ENCODE measurements around the gene SLC10A3. TPM values are rescaled to one million over a fixed set of nuclear protein-coding genes. Genes with fewer than 3 reads are reported as not detected.

Gene SLC10A3
- total and polyA plus RNA-seq, 2 of the 13 experiments (the other 11 are each of a cell fraction or from before 2014, with no cell fraction given), result 10.1 to 11.5 TPM

GRCh38 chrX:154478728-154479622, 11.5 kb downstream of the SLC10A3 start, which contains the start of gene LAGE3 (continued):
- TF ChIP-seq FOXA3 (CRISPR knock-in tag; IDR thresholded peaks at IDR 0.05) (peak; percentile 19; the same call in 1 of the 2 replicates), MYPOP (CRISPR knock-in tag; IDR thresholded peaks at IDR 0.05) (no peak), ZBTB7B (CRISPR knock-in tag; IDR thresholded peaks at IDR 0.05) (0 out of 2 replicates have a peak, but pooled peaks have one; percentile 19), CREM (IDR thresholded peaks at IDR 0.05) (no peak), CREM (CRISPR knock-in tag; IDR thresholded peaks at IDR 0.05) (no peak), ZNF446 (CRISPR knock-in tag; IDR thresholded peaks at IDR 0.05) (no peak), BRD4 (CRISPR knock-in tag; IDR thresholded peaks at IDR 0.05) (no peak), MEF2D (CRISPR knock-in tag; IDR thresholded peaks at IDR 0.05) (no peak), ZNF792 (CRISPR knock-in tag; IDR thresholded peaks at IDR 0.05) (no peak), ZNF839 (CRISPR knock-in tag; IDR thresholded peaks at IDR 0.05; ENCODE audit: borderline replicate concordance) (no peak), U2AF1 (optimal IDR thresholded peaks at IDR 0.05; ENCODE audit: low read depth, low read length) (no peak), HNRNPUL1 (IDR thresholded peaks at IDR 0.05; ENCODE audit: low read depth, low read length) (no peak), ZBED4 (CRISPR knock-in tag; IDR thresholded peaks at IDR 0.05; ENCODE audit: borderline replicate concordance) (0 out of 2 replicates have a peak, but pooled peaks have one; percentile 50), ZNF296 (CRISPR knock-in tag; conservative IDR thresholded peaks at IDR 0.05) (no peak), FOXC1 (CRISPR knock-in tag; IDR thresholded peaks at IDR 0.05; ENCODE audit: borderline replicate concordance) (no peak)

Data from HepG2 (cell line).